GM19324 (cell line): Measurements from ENCODE around the gene KCNMA1.
"Not testable (repeated sequence)": the region's sequence is repeated elsewhere in the genome, so short reads cannot be mapped to it uniquely, and the experiment has no call there.

Experiments used
- ATAC-seq: cut with Tn5 transposase; IDR thresholded peaks from one replicate; pipeline ENCODE4 v1.9.1; 2021; ENCODE audit warnings: mild to moderate bottlenecking, moderate library complexity; ENCODE audit not compliant: unreplicated experiment, low FRiP score

The KCNMA1 gene

DNA sequence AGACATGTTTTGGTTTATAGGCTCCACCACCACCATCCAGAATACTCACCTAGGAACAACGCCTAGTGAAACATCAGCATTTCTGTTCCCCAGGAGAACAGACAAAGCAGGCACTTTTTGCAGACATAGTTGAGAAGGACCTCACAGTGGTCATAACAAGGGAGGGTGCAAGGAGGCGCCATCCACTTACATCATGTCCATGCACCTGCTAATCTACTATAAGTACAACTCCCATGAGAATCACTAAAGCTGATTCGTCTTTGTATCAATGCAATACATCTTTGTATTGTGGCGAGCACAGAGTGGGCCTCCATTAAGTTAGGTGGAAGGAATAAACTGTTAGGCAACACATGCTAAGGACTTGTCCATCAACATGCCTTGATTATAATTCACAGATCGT lies 207.1 kb downstream of the KCNMA1 start:
- no peak for ATAC-seq

DNA sequence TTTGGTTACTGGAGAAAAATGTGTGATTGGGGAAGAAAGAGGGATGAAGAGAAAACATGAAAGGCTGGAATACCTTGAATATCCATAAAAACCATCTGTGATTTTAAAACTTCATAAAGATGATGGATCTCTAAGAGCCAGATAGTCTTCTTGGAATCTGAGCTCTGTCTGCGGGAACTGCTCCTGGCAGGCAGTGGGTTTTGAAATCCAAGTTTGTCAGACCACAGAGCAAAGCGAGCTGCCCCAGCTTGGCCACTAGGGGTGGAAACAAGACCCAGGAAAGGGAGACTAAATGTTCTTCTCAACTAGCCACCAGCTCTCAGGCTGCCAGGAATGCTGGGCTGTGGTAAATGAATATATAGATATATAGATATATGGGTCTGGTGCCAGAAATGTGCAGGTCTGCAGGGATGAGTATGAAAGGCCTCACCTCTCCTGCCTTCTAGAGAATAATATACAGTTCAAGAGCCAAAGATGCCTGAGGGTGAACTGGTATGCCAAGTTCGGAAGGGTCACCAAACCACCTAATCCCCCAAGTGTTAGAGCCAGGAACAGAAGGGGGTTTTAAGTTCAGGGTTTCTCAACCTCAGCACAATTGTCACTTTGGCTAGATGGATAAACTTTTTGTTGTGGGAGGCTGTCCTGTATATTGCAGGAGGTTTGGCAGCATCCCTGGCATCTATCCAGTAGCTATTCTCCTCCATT lies 208.8 kb downstream of the KCNMA1 start:
- no peak for ATAC-seq

DNA sequence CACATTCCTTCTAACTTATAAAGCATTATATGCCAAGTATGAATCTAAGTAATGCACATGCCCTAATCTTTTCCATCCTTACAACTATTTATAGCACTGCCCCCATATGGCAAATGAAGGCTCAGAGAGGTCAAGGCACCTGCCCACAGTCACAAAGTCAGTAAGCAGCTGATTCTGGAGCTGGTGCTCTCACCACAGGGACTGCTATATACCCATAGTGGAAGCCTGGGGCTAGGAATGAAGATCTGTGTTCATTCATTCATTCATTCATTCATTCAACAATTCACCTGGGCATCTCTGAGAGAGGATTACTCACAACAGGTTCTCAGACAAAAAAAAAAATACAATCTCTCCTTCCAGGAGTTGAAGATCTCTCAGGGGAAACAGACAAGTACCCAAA lies 213.4 kb downstream of the KCNMA1 start:
- ATAC-seq = no peak

DNA sequence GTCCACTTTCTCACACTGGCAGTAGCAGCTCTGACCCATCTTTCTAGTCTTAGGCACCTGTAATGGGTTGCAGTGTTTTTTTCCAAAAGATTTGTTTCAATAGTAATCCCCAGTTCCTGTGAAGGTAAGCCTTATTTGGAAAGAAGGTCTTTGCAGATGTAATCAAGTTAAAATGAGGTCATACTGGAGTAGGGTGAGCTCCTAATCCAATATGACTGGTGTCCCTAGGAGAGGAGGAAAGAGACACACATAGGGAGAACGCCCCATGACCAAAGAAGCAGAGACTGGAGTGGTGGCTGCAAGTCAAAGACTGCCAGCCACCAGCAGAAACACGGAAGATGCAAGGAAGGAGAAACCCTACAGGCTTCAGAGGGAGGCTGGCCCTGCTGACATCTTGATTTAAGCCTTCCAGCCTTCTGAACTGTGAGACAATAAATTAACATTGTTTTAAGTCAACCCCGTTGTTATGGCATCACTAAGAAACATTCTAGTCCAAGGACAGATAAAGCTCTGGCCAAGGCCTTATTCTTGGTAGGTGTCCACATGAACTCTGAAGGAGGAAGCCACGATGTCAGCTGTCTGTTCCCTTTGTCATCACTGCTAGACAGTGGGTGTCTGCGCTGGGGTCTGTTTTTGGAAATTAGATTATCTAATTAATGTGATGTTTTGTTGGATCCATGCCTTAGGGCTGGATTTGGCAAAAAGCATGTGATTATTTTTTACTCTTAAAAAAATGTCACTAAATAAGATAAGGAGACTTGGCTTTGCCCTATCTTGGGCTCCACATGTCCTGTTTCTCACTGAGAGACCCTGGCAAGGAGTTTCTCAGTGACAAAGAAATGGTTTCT lies 214.9 kb downstream of the KCNMA1 start:
- ATAC-seq = no peak

DNA sequence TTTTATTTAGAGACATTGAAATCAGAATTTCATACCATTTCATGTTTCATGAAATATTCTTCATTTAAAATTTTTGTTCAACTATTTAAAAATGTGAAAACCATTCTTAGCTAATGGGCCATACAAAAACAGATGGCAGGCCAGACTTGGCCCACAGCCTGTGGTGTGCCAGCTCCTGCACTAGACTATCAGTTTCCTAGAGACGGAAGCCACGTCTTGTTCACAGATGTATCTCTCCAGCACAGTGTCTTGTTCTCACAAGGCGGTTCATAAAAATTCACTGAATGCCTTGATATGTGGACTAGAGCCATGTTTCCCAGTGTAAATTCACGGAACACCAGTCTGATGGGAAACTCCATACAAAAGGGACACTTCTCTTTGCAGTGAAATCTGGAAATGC lies 216.0 kb downstream of the KCNMA1 start:
- no peak for ATAC-seq

DNA sequence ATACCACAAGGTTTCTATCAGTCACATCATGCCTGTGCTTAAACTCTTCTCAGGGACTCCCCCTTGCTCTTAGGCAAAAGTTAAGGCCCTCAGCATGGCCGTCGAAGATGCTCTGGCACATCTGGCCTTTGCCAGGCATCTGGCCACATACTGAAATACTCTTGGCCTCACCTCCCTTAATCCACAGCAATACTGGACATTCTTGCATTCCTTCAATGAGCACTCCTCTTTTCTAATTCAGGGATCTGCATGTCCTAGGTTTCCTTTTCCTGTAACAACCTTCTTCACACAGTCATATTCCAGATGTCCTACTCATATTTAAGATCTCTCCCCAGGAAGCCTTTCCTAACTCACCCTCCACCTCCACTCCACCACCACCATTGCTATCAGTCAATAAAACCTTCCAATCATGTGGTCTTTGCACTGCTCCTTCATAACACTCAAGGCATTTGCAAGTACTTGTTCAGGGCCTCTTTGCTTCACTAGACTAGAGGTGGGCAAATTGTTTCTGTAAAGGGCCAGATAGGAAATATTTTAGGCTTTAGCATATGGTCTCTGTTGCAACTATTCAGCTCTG lies 216.6 kb downstream of the KCNMA1 start:
- ATAC-seq = no peak

DNA sequence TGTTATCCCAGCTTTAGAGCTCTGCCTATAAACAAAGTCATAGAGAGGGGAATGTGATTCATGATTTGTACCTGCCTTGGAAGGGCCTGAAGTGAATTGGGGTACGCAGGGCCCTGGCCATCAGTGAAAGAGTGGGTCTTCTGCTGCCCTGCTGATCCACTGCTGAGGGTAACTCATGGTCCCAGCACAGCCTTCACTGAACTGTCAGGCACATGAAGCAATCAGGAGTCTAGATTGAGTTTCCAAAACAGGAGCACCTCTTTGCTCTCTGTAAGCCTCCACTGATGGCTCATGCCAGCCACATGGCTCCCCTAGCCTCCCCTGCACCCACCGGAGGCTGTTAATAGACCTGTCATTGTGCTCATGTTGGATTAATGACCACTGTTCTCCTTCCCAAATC lies 217.6 kb downstream of the KCNMA1 start:
- ATAC-seq = no peak

DNA sequence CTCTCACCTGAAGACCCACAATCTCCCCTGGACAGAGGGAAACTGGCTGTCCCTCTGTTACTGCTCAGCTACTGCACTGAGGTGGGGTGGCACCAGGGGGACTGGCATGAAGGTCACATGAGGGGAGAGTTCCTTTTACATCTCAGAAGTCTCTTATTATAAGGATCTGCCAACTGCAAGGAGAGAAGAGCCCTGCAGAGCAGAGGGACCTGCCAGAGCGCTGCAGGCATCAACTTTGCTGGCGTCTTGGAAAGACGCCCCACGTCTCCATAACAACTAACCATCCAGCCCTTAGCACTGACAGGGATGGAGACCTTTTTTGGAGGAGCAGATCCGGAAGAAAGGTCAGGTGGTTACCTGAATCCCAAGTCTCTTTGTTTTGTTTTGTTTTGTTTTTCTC lies 218.6 kb downstream of the KCNMA1 start:
- no peak for ATAC-seq

DNA sequence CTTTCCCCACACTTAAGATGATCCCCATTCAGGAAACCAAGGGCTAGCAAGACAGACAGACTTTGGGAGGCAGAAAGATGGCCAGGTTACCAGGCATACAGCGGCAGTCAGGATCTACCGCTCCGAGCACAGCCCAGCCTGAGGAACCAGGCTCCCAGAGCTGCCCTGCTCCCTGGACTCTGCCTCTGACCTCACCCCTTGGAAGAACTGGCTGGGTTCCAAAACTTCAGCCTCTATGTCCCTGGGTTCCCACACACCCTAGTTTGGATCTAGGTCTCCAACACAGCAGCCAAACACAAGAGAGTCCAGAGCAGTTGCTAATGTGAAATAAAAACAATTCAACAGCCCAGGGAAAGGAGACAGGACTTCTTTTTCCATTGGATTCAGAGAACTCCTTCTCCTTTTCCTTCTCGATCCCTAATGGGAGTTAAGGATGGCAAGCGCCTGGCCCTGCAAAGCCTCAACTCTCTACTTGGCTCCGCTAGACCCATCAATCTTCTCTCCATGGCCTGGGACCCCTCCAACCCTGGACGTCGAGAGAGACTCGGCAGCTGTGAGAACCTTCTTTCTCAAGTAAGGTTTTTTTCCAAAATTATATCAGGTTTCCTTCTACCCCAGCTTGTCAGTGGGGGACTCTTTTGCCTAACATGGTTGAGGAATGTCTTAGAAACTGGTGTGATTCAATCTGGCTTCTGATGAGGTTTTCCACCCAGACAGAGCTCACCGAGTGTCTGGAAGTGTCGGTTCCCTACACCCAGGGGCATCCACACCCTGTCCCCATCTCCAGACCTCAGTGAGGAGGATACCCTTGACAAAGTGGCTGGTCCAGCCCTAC lies 219.6 kb downstream of the KCNMA1 start:
- no peak for ATAC-seq

DNA sequence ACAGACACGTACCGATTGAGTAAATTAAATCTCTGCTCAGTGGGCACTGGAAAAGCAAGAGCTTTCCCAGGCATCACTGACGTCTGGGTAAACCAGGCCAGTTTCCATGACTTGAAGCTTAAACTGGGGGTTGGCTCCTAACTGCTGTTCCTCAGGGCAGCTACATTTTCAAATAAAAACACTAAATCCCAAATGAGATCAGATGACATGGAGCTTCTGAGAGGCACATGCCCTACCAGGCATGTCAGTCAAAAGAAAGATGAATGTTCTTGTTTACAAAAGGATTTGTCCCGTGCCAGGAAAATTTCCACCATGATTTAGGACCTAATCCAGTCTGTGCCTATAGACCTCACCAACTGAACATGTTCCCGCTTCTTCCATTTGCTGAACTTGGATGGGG lies 220.2 kb downstream of the KCNMA1 start:
- no peak for ATAC-seq

DNA sequence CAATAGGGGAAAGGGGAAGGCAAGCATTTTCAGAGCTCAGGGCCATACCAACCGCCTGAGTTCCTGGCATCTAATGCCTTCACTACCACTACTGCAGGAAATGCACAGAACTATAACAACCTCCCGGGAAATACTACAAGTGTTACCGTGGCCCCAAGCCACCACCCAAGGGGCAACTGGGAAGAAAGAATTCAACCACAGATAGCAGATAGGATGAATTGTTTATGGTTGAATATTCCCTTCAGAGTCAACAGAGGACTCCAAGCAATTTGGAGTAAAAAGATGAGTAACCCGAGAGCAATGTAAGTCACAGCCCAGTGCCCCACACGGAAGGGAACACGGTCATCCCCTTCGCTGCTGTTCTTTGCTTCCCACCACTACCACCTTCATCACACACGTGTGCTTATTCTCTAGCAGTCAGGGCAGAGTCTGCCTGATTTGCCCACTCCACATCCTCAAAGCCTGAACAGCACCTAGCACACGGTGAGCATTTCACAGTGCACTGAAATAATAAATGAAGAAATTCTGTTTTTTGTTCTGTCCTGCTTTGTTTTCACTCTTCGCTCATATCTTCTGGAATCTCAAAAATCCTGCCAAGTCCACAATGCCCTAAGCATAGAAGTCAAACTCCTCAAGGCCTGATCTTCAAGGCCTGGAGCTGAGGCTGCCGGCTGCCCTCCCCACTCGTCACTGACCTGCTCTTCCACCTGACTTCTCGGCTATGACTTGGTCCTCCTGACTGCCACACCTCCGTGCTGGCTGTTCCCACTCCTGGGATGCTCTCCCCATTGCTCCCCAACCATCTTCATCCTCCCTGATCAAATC lies 221.1 kb downstream of the KCNMA1 start:
- ATAC-seq = no peak

DNA sequence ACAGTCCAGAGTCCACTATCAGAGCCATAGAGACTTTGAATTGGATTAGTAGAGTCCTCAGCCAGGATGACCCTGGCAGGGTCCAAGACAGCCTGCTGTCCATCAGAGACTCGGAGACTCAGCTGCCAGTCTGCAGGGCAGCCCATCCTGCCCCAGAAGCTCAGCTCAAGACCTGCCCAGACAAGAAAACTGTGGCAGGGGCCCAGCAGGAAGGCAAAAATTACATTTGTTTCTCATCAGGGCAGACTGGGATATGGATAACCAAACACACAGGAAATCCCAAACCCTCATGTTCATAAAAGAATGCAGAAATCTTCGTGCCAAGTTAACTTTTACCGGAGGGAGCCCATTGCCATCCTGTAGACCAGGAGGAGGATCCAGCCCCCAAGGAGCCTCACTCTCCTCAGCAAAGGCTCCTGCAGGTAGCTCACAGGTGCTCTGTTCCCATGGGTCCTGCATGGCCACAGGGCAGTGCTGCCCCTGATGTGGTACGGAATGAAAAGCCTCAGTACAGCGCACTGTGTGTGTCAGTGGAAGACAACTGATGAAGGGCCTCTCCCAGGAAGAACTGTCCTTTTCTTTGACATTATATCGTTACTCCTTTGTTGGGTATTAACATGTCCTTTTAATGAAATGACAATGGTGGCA lies 222.2 kb downstream of the KCNMA1 start:
- ATAC-seq = no peak

DNA sequence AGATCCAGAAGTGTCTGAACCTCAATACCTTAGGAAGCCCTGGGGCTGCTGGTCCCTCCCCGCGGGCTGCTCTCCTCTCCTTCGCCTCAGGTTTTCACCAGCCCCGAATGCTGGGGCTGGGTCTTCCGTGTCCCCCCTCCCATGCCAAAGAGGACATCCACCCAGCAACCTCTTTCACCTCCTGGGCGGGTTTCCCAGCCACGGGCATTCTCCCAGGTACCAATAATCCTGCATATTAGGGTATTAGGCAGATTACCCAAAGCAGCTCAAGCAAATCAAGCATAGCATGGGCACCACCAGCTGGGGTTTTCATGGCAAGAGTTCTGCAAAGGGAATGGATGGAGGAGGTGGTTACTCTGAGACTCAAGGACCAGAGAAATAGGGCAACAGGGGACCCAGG lies 224.4 kb downstream of the KCNMA1 start:
- no peak for ATAC-seq

DNA sequence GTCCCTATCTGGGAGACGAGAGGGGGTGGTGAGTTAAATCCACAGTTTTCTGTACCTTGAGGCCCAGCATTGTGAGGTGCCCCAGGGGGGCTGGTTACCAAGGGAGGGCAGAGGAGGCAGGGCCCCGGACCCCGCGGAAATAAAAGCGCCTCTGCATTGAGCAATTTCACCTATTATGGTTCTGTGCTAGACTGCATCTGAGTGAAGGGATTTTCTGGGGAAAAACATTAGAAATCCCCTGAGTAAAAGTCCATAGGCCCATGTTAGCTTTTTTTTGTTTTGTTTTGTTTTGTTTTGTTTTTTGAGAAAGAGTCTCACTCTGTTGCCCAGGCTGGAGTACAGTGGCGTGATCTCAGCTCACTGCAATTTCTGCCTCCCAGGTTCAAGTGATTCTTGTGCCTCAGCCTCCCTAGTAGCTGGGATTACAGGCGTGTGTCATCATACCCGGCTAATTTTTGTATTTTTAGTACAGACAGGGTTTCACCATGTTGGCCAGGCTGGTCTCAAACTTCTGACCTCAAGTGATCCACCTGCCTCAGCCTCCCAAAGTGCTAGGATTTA lies 225.0 kb downstream of the KCNMA1 start:
- not testable (repeated sequence) for ATAC-seq

DNA sequence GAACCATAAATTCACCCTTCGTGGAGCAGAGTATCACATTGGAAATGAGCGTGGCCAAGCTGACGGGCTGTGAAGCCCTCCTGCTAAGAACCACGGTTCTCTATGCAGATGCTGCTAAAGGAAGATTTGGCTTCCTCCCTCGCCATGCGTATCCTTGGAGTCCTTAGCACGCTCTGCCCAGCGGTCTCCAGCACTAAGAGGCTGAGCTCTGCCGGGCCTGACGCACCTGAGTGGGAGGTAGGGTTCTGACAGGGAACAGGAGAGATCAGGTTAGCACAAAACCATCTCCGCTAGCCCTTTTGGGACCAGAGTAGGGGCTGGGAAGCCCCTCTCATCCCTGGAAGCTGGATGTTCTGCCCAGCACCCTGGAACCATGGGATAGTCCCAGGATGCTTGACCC lies 225.8 kb downstream of the KCNMA1 start:
- no peak for ATAC-seq

DNA sequence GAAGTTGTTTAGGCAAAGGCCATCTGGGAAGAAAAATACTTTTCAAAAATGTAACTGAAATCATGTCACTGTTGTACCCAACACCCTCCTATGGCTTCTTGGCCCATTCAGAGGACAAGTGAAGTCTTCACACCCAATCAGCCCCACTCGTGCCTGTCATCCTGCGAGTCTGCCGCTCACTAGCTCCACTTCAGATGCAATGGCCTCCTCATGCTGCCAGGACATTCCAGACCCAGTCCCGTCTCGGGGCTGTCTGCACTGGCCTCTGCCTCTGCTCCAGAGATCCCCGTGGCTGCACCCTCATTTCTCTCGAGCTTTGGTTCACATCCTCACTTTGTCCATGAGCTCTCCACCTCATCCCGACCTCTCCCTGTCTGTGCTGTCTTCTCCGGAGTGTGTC lies 227.1 kb downstream of the KCNMA1 start:
- ATAC-seq = no peak

DNA sequence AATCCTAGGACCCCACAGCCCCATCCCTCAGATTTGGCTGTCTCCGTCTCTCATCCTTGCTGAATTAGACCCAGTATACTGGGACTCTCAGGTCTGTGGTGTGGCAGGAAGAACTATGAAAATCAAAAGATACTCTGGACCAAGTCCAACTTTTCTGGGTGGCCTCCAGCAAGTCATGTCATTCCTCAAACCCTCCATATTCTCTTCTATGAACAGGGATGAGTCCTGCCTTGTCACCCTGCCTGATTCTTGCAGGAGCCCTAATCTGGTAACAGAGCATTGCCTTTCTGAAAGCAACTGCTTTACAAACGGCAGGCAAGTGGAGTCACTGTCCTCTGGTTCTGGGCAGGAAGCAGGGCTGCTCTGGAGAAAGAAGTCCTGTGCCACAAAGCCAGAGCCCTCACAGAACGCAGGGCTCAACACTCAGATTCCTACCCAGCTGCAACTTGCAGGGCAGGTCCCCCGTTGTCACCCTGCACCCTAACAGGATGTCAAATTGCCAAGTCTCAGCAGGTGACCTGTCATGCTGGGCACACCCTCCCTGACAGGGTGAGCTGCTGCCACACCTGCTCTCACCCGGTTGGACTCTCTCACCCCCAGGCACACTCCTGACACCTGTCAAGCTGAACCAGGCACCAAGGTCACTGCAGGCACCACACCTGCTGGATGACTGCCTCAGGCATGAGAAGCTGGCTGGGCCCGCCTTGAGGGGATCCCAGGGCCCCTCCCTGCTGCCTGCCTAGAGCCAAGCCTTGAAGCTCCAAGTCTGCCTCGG lies 227.7 kb downstream of the KCNMA1 start:
- ATAC-seq = no peak

DNA sequence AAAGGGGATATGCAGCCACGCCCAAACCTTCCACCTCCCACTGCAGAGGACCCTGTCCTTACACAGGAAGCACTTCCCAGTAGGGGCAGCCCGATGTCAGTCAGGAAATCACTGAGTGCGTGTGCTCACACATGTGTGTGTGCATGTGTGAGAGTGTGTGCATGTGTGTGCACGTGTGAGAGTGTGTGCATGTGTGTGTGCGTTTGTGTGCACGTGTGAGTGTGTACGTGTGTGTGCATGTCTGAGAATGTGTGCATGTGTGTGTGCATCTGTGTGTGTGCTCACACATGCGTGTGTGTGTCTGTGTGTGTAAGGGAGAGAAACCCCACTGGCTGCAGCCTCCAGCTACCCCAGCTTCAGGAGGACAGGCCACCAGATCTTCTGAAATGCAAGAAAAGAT lies 229.3 kb downstream of the KCNMA1 start:
- ATAC-seq = no peak
